Activated naive CD4-positive, alpha-beta T cell treated with anti-CD3 and anti-CD28 coated beads for 36 hours (primary cell): ENCODE results near the gene ACER1. TPM values are rescaled to one million over a fixed set of nuclear protein-coding genes. Genes with fewer than 3 reads are reported as not detected.
"Not testable (repeated sequence)": the region's sequence is repeated elsewhere in the genome, so short reads cannot be mapped to it uniquely, and the experiment has no call there.

Experiments used
- CTCF ChIA-PET: fragments of 350-600 bp; sonication (Branson Sonifier 250); formaldehyde crosslinking; loops from one replicate; lab custom pipeline; 2021; ENCODE audit warnings: antibody characterized with exemption; lab: Charles Lee
- DNase-seq: peaks from one replicate; pipeline ENCODE4 v3.0.0-alpha.2; 2020
- H3K27ac Mint-ChIP-seq: one replicate; pipeline ENCODE4 v1.8.0; 2021; ENCODE audit warnings: mild to moderate bottlenecking, mixed read lengths
- H3K27me3 Mint-ChIP-seq: one replicate; pipeline ENCODE4 v1.8.0; 2021; ENCODE audit warnings: low read depth, mixed read lengths
- H3K36me3 Mint-ChIP-seq: one replicate; pipeline ENCODE4 v1.8.0; 2021; ENCODE audit warnings: low read depth, mixed read lengths
- H3K4me1 Mint-ChIP-seq: one replicate; pipeline ENCODE4 v1.8.0; 2021; ENCODE audit warnings: low read depth, mixed read lengths
- H3K4me3 Mint-ChIP-seq: one replicate; pipeline ENCODE4 v1.8.0; 2021; ENCODE audit warnings: mild to moderate bottlenecking, moderate library complexity, mixed read lengths
- H3K9me3 Mint-ChIP-seq: one replicate; pipeline ENCODE4 v1.8.0; 2021; ENCODE audit warnings: mixed read lengths
- intact Hi-C: fragments of 100-400 bp; cut with micrococcal nuclease; formaldehyde crosslinking; loops from one replicate; pipeline ENCODE4 v1.15.1; 2023
- total RNA-seq, 2 experiments: library from RNA; stranded (reverse); gene quantifications; one replicate each; pipeline ENCODE4 v1.2.3, GENCODE V29; 2021

Gene ACER1
- total RNA-seq, 2 experiments from 2014 or later = not detected

DNA sequence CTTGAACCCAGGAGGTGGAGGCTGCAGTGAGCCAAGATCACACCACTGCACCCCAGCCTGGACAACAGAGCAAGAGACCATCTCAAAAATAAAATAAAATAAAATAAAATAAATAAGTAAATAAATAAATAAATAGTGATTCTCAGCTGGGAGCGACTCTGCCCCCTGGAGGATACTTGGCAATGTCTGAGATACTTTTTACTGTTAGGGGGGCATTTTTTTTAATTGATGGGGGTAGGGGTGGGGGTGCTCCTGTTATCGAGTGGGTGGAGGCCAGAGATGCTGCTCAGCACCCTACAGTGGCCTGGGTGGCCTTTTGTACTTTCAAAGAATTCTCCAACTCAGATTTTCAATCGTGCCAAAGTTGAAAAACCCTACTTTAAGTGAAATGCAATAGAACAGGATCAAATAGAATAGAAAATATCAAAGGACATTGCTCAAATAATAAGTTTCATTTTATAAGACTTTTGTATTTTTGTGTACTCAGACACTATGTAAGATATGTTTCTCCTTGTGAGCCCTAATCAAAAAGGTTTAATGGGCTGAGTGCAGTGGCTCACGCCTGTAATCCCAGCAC is 20.8 kb upstream of the ACER1 start:
- no peaks in the 10 kb centered on the region for H3K9me3 Mint-ChIP-seq
- no peaks in the 10 kb centered on the region for H3K27me3 Mint-ChIP-seq
- intact Hi-C loops = no loop called here
- H3K36me3 Mint-ChIP-seq = no peaks in the 10 kb centered on the region
- H3K4me3 Mint-ChIP-seq = no peak overlapping the region
- no peak for DNase-seq
- CTCF ChIA-PET = no interaction called here
- H3K4me1 Mint-ChIP-seq = no peaks in the 10 kb centered on the region
- H3K27ac Mint-ChIP-seq = no peak overlapping the region

GRCh38 chr19:6352381-6353165 is 19.2 kb upstream of the ACER1 start:
- H3K27me3 Mint-ChIP-seq = no peaks in the 10 kb centered on the region
- intact Hi-C loops = no loop called here
- H3K27ac Mint-ChIP-seq = no peak overlapping the region
- H3K9me3 Mint-ChIP-seq = no peaks in the 10 kb centered on the region
- H3K4me1 Mint-ChIP-seq = no peaks in the 10 kb centered on the region
- CTCF ChIA-PET = interaction anchor here (0.6 to 1.0 kb wide), 2 partner anchors 8 to 186 kb away, joined by 7 read pairs; partner anchors contain the start of gene CLPP
- H3K4me3 Mint-ChIP-seq = no peak overlapping the region
- DNase-seq = no peak
- no peaks in the 10 kb centered on the region for H3K36me3 Mint-ChIP-seq

DNA sequence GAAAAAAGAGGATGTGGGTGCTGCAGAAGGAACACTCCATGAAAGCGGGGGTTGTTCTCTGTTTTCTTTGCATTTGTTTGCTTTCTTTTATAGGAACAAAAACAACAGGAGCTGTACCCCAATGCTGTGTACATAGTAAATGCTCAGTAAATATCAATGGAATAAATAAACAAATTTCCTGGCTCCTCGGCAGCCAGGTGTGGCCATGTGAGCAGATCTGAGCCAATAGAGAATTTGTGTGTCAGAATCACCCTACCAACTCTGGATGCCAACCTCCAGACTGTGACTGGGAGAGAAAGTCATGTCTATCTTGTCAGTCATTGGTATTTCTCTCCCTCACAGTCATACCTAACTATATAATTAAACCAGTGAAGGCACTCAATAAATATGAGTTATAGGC is 17.3 kb upstream of the ACER1 start:
- intact Hi-C loops = no loop called here
- Mint-ChIP-seq H3K27me3 (no peaks in the 10 kb centered on the region), H3K4me3 (no peak overlapping the region), H3K36me3 (no peaks in the 10 kb centered on the region), H3K27ac (no peak overlapping the region), H3K9me3 (no peaks in the 10 kb centered on the region), H3K4me1 (no peaks in the 10 kb centered on the region)
- no peak for DNase-seq
- CTCF ChIA-PET = interaction anchor here (1.0 kb wide), 1 partner anchor 165 kb away, joined by 3 read pairs; no protein-coding TSS in a partner anchor

DNA sequence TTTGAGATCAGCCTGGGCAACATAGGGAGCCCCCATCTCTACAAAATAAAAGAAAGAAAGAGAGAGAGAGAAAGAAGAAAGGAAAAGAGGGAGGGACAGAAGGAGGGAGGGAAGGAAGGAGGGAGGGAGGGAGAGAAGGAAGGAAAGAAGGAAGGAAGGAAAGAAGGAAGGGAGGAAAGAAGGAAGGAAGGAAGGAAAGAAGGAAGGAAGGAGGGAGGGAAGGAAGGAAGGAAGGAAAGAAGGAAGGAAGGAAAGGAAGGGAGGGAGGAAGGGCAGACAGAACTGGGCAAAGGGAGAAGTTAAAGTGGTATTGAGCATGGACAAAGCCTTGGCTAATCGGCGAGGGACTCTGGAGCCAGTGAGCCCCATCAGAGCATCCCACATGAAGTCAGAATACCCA is 15.9 kb upstream of the ACER1 start:
- H3K27me3 Mint-ChIP-seq, intact Hi-C loops, CTCF ChIA-PET, H3K9me3 Mint-ChIP-seq, H3K4me1 Mint-ChIP-seq, DNase-seq, H3K36me3 Mint-ChIP-seq, H3K4me3 Mint-ChIP-seq, H3K27ac Mint-ChIP-seq: not testable (repeated sequence)

GRCh38 chr19:6343462-6343861 is 10.1 kb upstream of the ACER1 start:
- H3K27me3 Mint-ChIP-seq = no peaks in the 10 kb centered on the region
- H3K27ac Mint-ChIP-seq = no peak overlapping the region
- H3K9me3 Mint-ChIP-seq = no peaks in the 10 kb centered on the region
- no peak for DNase-seq
- no peak overlapping the region for H3K4me3 Mint-ChIP-seq
- peaks cover 2% of the 10 kb centered on the region for H3K36me3 Mint-ChIP-seq
- peaks cover 6% of the 10 kb centered on the region for H3K4me1 Mint-ChIP-seq
- intact Hi-C loops = no loop called here
- CTCF ChIA-PET = no interaction called here

GRCh38 chr19:6340493-6341201 is 7.2 kb upstream of the ACER1 start:
- no peaks in the 10 kb centered on the region for H3K27me3 Mint-ChIP-seq
- H3K36me3 Mint-ChIP-seq = peaks cover 2% of the 10 kb centered on the region
- H3K9me3 Mint-ChIP-seq = no peaks in the 10 kb centered on the region
- H3K4me3 Mint-ChIP-seq = no peak overlapping the region
- intact Hi-C loops = no loop called here
- DNase-seq = no peak
- H3K4me1 Mint-ChIP-seq = peaks cover 6% of the 10 kb centered on the region
- H3K27ac Mint-ChIP-seq = no peak overlapping the region
- CTCF ChIA-PET = interaction anchor here (1.0 kb wide), 1 partner anchor 123 kb away, joined by 3 read pairs; no protein-coding TSS in a partner anchor

- no peaks in the 10 kb centered on the region for H3K27me3 Mint-ChIP-seq
- H3K4me3 Mint-ChIP-seq = no peak overlapping the region
- intact Hi-C loops = no loop called here
- DNase-seq = no peak
- H3K27ac Mint-ChIP-seq = no peak overlapping the region
- CTCF ChIA-PET = interaction anchor here (1.0 kb wide), 1 partner anchor 168 kb away, joined by 3 read pairs; no protein-coding TSS in a partner anchor
- H3K9me3 Mint-ChIP-seq = no peaks in the 10 kb centered on the region
- H3K4me1 Mint-ChIP-seq = no peaks in the 10 kb centered on the region
- H3K36me3 Mint-ChIP-seq = no peaks in the 10 kb centered on the region
Observed at GRCh38 chr19:6334490-6335285, 1.3 kb upstream of the ACER1 start.

DNA sequence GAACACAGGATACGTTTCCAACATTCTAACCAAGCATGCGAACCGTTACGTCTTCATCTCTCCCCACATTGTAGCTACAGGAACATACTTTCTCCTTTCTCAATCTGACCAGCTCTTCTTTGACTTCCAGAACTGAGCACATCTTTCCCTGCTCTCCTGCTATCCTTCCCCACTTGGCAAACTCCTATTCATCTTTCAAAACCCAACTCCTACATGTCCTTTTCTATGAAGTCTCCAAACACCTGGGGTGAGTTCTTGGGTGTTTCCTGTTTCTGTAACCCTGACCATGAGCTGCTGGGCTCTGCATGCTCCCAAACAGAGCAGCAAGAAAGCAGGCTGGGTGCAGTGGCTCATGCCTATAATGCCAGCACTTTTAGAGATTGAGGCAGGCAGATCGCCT is 6.6 kb downstream of the ACER1 start:
- H3K27ac Mint-ChIP-seq = no peak overlapping the region
- no peaks in the 10 kb centered on the region for H3K36me3 Mint-ChIP-seq
- H3K9me3 Mint-ChIP-seq = no peaks in the 10 kb centered on the region
- DNase-seq = no peak
- intact Hi-C loops = no loop called here
- no peaks in the 10 kb centered on the region for H3K27me3 Mint-ChIP-seq
- CTCF ChIA-PET = interaction anchor here (0.7 to 1.3 kb wide), 2 partner anchors 14 to 160 kb away, joined by 3 to 4 read pairs; no protein-coding TSS in a partner anchor
- H3K4me3 Mint-ChIP-seq = no peak overlapping the region
- no peaks in the 10 kb centered on the region for H3K4me1 Mint-ChIP-seq

DNA sequence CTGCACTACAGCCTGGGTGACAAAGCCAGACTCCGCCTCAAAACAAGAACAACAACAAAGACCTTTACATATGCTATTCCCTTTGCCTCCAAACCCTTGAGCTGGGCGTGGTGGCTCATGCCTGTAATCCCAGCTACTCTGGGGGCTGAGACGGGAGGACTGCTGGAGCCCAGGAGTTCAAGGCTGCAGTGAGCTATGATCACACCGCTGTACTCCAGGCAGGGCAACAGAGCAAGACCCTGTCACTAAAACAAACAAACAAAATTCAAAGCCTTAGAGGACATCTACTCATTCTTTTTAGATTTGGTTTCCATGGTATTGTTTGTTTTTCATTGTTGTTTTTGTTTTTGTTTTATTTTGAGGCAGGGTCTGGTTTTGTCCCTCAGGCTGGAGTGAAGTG is 7.8 kb downstream of the ACER1 start:
- intact Hi-C loops = no loop called here
- H3K4me3 Mint-ChIP-seq = no peak overlapping the region

GRCh38 chr19:6324757-6325156 is 8.7 kb downstream of the ACER1 start:
- CTCF ChIA-PET = no interaction called here
- Mint-ChIP-seq H3K9me3 (no peaks in the 10 kb centered on the region), H3K27me3 (no peaks in the 10 kb centered on the region), H3K27ac (no peak overlapping the region), H3K4me1 (no peaks in the 10 kb centered on the region), H3K36me3 (no peaks in the 10 kb centered on the region), H3K4me3 (no peak overlapping the region)
- DNase-seq = no peak
- intact Hi-C loops = no loop called here

More for the DNA sequence above, 7.8 kb downstream of the ACER1 start:
- no peak for DNase-seq
- Mint-ChIP-seq H3K27ac (no peak overlapping the region), H3K9me3 (no peaks in the 10 kb centered on the region), H3K36me3 (no peaks in the 10 kb centered on the region), H3K4me1 (no peaks in the 10 kb centered on the region), H3K27me3 (no peaks in the 10 kb centered on the region)
- CTCF ChIA-PET = interaction anchor here (1.3 kb wide), 1 partner anchor 12 kb away, joined by 4 read pairs; no protein-coding TSS in a partner anchor

DNA sequence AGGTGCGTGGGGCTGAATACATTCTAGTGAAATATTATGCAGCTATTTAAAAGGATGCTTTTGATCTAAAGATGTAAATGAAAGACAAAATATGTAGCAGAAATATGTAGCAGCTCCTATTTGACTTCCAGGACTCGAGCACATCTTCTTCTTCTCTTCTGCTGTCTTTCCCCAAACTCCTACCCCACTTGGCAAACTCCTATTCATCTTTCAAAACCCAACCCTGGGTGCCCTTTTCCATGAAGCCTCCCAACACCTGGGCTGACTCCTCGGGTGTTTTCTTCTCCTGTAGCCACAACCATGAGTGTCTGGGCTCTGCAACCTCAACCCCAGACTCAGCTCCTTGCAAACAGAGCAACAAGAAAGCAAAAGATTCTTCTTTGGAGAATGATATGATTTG is 11.1 kb downstream of the ACER1 start:
- Mint-ChIP-seq H3K9me3 (no peaks in the 10 kb centered on the region), H3K36me3 (no peaks in the 10 kb centered on the region), H3K4me1 (no peaks in the 10 kb centered on the region), H3K4me3 (no peak overlapping the region), H3K27me3 (no peaks in the 10 kb centered on the region), H3K27ac (no peak overlapping the region)
- CTCF ChIA-PET = no interaction called here
- DNase-seq = no peak
- intact Hi-C loops = no loop called here

- DNase-seq = no peak
- Mint-ChIP-seq H3K36me3 (no peaks in the 10 kb centered on the region), H3K27me3 (no peaks in the 10 kb centered on the region), H3K4me3 (no peak overlapping the region), H3K27ac (no peak overlapping the region), H3K4me1 (no peaks in the 10 kb centered on the region), H3K9me3 (no peaks in the 10 kb centered on the region)
- CTCF ChIA-PET = no interaction called here
- intact Hi-C loops = no loop called here
Observed at GRCh38 chr19:6319376-6319775, 14.0 kb downstream of the ACER1 start.
